Jurkat, Clone E6-1 (cell line): ENCODE data around the gene RPL10A.
A peak's percentile ranks its signal among the peaks of the same experiment; 100 is the strongest.

Experiments
- DNase-seq: peaks from one replicate; pipeline ENCODE4 v3.0.0-alpha.2; 2011; ENCODE audit warnings: low read depth, low spot score
- H3K4me3 ChIP-seq: 2 replicates; pipeline ENCODE4 v1.5.1; 2011; ENCODE audit warnings: mild to moderate bottlenecking, low read length, control low read depth, moderate library complexity

Gene RPL10A

DNA sequence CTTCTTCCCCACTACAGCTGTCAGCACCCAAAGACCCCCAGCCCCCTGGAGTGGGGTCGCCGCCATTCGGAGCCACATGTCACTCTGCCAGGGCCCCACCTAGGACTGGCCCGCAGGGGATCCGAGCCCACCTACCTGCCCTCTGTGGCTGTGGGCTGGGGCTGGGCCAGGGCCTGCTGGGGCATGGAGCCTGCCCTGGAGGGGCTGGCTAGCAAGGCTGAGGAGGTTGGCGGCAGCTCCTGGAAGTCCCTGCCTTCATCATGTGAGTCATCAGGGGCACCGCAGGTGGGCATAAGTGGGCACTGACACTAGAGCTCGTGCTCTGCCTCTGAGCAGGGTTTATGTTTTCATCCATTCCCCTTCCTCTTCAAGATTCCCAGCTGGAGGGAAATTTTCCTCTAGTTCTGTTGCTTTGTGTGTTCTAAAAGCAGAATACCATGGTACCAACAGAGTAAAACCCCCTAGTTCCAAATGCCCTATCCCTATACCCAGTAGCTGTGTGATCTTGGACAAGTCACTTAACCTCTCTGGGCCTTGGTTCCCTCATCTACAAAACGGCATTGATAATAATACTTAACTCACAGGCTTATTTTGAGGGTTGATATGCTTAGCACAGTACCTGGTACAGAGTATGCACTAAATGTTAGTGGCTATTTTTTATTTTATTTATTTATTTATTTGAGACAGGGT is 24.7 kb upstream of the RPL10A start:
- DNase-seq = no peak
- no peak overlapping the region for H3K4me3 ChIP-seq

DNA sequence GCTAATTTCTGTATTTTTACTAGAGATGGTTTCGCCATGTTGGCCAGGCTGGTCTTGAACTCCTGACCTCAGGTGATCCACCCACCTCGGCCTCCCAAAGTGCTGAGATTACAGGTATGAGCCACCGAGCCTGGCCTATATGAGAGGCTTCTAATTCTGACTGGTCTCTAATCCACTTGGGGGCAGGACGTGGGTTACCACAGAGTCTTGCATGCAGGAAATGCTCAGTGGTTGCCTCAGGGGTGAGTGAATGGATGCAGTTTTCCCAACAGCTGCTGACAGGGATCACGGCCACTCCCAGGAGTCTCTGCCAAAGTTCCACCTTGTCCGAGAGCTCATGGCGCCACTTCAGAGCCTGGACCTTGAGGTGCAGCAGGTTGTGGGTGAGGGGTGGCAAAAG is 22.5 kb upstream of the RPL10A start:
- peak; percentile 35 for DNase-seq
- no peak overlapping the region for H3K4me3 ChIP-seq

DNA sequence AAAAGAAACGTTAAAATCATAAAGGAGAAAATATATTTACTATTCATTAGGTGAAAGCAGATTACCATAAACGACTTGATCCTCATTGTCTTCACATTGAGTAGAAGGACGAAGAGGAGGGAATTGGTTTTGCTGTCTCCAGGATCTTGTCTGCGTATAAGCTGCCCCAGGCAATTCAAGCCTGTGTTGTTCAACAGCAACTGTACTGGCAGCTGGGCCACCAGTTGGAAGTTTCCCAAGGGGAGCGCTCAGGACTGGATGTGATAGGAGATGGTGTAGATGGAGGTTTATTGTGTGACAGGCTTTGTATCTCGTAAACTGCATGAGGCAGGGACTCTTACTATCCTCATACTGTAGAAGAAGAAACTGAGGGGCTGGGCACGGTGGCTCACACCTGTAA is 20.0 kb upstream of the RPL10A start:
- DNase-seq = no peak
- no peak overlapping the region for H3K4me3 ChIP-seq

DNA sequence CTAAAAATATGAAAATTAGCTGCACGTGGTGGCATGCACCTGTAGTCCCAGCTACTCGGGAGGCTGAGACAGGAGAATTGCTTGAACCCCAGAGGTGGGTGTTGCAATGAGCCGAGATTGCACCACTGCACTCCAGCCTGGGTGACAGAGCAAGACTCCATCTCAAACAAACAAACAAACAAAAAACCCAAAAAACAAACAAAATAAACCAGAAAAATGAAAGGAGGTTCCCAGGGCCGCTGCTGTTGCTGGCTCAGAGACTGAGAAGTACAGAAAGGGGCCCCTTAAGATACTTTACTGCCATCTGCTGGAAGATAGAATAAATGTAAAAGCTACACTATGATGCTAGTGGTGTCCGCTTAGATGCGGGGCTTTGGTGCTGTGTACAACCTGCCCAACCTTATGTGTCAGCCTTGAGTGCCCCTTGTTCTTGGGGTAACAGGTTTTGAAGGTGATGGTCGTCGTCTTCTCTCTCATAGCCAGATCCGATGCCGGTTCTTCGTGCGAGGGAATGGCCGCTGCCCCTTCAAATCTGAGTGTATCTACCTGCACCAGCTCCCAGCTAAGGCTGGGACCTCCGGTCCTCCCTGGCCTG is 18.8 kb upstream of the RPL10A start:
- no peak overlapping the region for H3K4me3 ChIP-seq
- peak; percentile 64 for DNase-seq

DNA sequence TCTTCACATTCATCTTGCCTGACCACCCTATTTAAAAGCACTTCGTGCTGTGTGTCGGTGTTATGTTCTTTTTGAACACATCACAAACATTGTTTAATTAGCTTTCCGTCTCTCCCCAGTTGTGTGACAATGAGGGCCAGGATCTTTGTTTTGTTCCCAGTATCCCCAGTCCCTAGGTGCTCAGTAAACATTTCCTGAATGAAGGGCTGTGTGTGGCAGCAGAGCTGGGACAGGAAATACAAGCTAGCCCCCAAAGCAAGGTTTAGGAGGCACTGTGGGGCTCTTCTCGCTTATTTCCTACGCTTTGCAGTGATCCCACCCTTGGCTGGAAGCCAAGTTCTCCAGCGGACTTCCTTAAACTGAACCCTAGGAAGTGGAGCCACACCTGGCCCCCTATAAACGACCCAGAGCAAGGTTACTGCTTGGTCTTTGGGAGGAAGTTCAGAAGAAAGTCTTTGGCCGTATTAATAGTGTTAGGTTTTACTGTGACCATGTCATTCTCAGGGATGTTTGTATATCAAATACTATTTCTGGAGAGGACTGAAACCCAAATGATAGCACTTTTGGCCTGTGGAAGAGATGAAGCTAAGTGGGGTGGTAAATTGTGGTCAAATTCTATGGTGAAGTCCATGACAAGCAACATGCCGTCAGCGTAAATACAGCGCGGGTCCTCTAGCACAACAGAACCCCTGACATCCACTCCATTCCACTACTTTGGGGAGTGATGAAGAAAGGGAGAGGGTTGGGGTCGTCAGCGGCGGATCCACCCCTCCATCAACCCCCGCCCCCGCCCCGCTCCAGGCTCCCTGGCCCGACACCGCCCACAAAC is 16.6 kb upstream of the RPL10A start:
- DNase-seq = no peak
- peak overlapping the region; percentile 62 for H3K4me3 ChIP-seq

DNA sequence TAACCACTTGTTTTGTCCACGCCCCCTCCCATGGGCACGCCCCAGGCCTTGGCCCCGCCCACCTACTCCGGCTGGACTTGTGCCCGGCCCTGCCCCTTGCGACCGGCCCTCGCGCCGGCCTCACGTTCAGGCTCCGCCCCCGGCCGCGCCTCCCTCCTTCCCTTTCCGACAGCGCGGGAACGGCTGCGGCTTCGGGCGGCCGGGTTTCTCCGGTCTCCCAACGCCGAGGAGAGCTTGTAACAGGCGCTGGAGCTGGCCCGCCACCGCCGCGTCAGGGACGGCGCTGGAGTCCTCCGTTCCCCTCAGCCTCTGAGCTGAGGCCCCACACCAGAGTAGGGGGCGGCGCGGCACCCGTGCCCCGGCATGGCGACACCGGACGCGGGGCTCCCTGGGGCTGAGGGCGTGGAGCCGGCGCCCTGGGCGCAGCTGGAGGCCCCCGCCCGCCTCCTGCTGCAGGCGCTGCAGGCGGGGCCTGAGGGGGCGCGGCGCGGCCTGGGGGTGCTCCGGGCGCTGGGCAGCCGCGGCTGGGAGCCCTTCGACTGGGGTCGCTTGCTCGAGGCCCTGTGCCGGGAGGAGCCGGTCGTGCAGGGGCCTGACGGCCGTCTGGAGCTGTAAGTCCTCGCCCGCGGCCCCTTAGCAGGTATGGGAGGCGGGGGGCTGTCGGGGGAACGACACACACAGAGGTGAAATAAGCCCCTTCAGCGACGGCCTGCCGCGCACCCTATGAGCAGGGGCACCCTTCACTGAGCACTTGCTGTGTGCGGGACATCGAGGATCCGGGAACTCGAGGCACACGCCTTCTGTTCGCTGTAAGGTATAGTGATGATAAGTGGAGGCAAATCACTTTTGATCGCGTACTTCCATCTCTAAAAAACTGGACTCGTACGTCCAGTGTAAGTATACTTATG is 15.8 kb upstream of the RPL10A start, which contains the start of gene FANCE:
FANCE (plus strand) TSS at position 156 of the 908 bp plus-strand sequence; CDS start at position 364, 208 bp downstream.
- peak within 1 kb of the TSS; percentile 62 for H3K4me3 ChIP-seq
- DNase-seq = peak; percentile 72

DNA sequence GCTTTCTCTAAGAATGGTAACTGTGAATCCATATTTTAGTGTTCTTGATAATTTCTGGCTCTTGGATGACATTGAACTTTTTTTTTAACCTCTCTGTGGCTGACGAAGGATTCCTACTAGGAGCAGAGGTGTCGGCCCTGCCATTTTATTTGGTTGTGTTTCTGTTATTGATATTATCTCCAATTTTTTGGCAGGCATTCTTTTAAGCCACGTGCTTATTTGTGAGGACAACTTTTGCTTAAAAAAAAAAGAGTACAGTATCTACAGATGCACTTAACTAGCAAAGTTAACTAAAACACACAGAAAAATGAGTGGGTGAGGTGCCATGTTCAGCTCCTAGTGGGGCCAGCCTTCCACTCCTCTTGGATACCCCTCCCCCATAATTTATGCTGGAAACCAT is 15.0 kb upstream of the RPL10A start:
- DNase-seq = no peak

DNA sequence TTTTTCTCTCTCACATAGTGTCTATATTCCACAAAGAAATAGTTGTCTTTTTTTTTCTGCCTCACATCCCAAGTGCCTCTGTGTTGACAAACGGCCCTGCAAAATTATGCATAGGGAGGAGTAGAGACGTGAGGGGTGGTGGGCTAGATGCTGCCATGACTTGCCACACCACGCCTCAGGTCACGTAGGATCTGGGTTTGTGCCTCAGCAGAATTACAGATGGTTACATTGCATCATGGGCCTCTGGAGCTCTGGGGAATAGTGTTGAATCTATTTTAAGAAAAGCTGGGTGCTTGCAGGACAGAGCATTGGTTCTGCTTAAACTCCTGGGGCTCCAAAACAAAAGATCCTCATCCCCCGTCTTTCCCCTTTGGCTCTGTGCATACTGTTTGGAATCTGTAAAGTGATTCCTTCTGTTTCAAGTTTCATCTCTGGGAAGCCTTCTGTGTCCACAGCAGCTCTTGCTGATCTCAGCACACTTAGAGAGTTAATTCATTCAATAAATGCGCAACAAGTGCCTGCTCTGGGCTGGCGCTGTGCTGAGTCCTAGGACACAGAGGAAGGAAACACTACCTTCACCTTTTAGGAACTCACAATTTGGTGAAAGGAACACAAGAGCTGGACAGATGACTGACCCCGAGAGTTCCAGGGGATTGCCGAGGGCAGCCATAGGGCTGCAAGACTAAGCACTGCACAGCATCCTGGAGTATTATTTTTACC is 13.7 kb upstream of the RPL10A start:
- no peak overlapping the region for H3K4me3 ChIP-seq
- no peak for DNase-seq

More for the DNA sequence above, 15.0 kb upstream of the RPL10A start:
- H3K4me3 ChIP-seq = peak overlapping the region; percentile 62

DNA sequence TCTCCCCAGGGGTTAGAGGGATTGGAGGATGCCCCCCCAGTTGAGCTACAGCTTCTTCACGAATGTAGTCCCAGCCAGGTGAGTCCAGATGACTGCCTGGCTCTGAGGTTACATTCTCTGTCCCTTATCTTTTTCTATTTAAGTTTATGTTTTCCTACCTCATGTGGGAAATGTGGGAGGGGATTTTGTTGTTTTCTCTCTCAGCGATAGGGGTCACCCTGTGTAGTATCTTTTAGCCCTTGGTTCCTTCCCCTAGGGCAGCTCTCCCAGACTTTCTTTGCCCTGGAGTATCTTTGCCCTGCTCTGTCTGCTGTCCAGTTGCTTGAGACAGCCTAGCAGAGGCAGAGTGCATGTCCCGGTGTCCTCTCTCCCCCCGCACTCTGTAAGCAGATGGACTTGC is 10.3 kb upstream of the RPL10A start:
- no peak for DNase-seq
- no peak overlapping the region for H3K4me3 ChIP-seq

DNA sequence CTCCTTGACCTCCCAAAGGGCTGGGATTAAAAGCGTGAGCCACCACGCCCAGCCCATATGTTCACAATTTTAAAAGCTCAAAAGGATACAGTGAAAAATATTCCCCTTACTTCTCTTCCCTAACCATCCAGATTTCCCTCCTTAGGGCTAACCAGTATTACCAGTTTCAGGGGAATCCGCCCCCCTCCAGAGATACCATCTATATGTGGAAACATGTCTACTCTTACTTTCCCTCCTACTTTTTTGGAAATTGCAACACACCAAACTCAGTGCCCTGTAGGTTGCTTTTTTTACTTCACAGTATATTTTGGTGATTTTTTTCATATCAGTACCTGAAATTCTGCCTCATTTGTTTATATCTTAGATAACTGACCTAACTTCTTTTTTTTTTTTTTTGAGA is 6.9 kb upstream of the RPL10A start:
- H3K4me3 ChIP-seq = no peak overlapping the region
- no peak for DNase-seq

DNA sequence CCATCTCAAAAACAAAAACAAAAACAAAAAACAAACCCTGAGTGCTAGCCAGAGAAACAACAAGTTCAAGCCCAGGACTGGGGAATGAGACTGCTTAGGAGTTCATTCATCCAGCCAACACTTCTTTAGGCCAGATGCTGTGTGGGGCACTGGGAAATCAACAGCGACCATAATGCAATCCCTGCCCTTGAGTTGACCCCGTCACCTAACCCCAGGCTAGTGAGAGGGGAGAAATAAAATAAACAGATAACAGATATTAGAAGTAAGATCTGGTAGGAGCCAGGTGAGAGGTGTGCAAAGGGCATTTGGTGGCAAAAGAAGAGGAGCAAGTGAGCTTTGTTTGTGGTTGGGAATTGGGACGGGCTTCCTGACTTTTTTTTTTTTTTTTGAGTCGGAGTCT is 4.9 kb upstream of the RPL10A start:
- H3K4me3 ChIP-seq = no peak overlapping the region

DNA sequence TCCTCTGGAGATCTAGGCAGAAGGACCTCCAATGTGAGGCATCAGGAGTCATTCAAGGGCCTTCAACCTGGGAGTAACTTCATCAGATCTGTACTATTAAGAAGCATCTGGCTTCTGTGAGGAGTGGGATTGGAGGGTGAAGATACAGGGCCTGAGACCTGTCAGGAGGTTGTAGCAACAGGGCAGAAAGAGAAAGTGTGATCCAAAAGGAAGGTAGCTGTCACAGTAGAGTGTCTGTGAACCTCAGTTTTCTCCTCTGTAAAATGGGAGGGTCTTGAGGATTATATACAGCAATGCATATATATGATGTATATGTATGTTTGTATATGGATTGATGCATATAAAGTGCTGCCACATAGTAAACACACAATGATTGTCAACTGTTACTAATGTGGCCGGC is 2.6 kb upstream of the RPL10A start:
- no peak for DNase-seq
- no peak overlapping the region for H3K4me3 ChIP-seq

More for the DNA sequence above, 4.9 kb upstream of the RPL10A start:
- no peak for DNase-seq

DNA sequence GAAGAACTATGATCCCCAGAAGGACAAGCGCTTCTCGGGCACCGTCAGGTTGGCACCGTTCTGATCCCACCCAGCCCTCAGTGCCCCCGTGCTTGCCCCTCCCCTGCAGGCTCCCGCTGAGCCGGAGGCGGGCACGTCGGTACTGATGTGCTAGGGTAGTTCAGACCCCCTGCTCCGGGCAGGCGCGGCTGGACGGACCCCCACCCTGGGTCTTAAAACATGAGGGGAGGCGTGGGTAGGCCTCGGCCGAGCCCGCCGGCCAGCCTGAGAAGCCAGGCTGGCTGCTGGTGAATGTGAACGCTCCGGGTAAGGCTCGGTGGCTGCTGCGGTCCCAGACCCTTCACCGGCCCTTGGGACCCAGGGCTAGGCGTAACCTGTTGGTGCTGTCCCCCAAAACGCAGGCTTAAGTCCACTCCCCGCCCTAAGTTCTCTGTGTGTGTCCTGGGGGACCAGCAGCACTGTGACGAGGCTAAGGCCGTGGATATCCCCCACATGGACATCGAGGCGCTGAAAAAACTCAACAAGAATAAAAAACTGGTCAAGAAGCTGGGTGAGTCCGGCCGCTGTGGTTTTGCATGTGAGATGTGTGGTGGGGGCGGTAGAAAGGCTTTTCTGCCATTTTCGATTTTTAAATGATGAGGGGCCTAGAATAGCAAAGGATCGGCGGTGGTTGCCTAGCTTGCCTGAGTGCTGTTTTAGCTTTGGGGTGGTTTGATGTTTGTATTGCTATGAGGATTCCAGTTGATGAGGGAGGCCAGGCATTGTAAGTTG is 964 bp downstream of the RPL10A start:
- DNase-seq = no peak
- peak overlapping the region; percentile 94 for H3K4me3 ChIP-seq

DNA sequence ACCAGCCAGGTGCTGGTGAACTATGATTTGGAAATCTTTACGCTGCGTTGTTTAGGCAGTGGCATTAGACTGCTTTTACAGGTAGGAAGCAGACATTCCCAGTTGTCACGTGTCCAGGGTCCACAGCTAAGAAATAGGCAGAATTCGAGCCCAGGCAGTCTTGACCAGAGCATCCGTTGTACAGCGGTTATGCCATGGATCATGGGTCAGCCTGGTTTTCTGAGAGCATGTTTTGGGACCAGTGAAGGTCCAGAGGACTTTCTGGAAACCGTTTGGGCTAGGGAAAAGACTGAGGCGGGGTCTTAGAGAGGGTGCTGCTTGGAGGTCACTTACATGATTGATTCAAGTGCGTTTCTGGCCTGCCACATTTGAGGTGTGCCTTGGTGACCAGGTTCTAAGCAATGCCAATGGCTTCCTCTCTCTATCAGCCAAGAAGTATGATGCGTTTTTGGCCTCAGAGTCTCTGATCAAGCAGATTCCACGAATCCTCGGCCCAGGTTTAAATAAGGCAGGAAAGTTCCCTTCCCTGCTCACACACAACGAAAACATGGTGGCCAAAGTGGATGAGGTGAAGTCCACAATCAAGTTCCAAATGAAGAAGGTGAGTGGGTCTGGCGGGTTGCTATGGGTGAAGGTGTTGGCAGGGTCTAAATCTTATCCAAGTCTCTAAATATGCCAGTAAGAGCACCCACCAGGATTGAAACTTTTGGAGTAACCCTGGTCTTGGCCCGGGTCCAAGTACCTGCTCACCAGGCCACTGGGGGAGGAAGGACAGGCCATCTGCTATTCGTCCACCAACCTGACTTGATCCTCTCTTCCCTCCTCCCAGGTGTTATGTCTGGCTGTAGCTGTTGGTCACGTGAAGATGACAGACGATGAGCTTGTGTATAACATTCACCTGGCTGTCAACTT is 1.8 kb downstream of the RPL10A start:
- H3K4me3 ChIP-seq = peak overlapping the region; percentile 94
- DNase-seq = no peak

DNA sequence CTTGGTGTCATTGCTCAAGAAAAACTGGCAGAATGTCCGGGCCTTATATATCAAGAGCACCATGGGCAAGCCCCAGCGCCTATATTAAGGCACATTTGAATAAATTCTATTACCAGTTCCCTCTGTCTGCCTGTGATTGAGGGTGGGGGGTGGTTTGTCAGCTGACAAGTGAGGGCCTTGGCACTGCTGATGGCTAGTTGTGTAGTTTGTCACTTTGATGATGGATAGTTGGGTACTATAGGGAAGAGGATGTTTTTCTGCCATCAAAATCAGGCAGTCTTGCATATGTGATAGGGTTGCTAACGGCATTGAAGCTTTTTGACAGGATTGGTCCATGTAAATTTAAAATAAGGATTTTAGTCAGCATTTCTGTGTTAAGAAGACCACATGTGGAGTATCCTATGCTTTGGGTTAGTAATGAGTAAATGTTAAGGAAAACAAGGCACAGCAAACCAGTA is 2.5 kb downstream of the RPL10A start:
- no peak for DNase-seq
- no peak overlapping the region for H3K4me3 ChIP-seq

DNA sequence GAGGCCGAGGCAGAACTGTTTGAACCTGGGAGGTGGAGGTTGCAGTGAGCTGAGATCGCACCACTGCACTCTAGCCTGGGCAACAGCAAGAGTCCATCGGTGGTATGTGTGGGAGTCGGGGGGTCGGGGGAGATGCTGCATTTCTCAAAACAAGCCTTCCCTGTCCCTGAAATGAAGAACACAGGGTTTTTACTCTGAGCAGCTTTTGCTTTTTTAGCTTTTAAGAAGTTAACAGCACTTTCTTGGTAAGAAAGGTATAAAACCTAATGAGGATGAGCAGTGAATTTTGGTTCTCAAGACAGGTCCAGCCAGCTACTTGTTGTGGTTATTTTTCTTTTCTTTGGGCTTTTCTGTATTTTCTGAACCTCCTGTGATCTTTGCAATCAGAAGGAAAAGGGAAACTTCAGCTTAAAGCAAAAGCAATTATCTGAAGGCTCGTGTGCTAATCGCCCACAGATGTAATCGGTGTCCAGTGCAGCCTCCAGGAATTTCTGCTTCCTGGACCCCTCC is 3.7 kb downstream of the RPL10A start:
- DNase-seq = no peak
- no peak overlapping the region for H3K4me3 ChIP-seq
